ENCODE results near the gene MMP27. TPM values are rescaled to one million over a fixed set of nuclear protein-coding genes. Genes with fewer than 3 reads are reported as not detected.

The MMP27 gene
- total RNA-seq, 1 experiment from 2014 or later: not detected

GRCh38 chr11:102685338-102685737, 20.2 kb downstream of the MMP27 start:
- POLR2A ChIA-PET: no interaction called here
- Histone ChIP-seq H2AFZ (ENCODE audit: low read depth, low read length, poor library complexity, severe bottlenecking) (no peak overlapping the region), H3K79me2 (ENCODE audit: insufficient read depth, low read length) (no peaks in the 10 kb centered on the region), H3K9ac (ENCODE audit: low read length) (no peak overlapping the region), H3K9me2 (ENCODE audit: insufficient read depth) (no peaks in the 10 kb centered on the region), H3K36me3 (ENCODE audit: control insufficient read depth in 1 of 2, insufficient read depth in 2 of 2, low read length in 2 of 2) (no peaks in the 10 kb centered on the region), H3K4me2 (ENCODE audit: low read length) (no peak overlapping the region), H3K27me3 (ENCODE audit: insufficient read depth, low read length) (no peaks in the 10 kb centered on the region), H3K4me3 (replicated peaks in 1 of 2; ENCODE audit: low read depth in 1 of 2, low read length in 2 of 2) (no peak overlapping the region), H3K4me1 (ENCODE audit: control insufficient read depth in 1 of 2, insufficient read depth in 2 of 2, low read length in 2 of 2) (no peaks in the 10 kb centered on the region), H3K27ac (ENCODE audit: low read depth, low read length) (no peak overlapping the region), H4K20me1 (ENCODE audit: insufficient read depth) (no peaks in the 10 kb centered on the region), H3K9me3 (ENCODE audit: control insufficient read depth in 1 of 2, insufficient read depth in 1 of 2, low read depth in 1 of 2, low read length in 2 of 2) (no peaks in the 10 kb centered on the region)
- intact Hi-C loops (cut with micrococcal nuclease): no loop called here
- TF ChIP-seq ZFX (IDR thresholded peaks at IDR 0.05): no peak
- TF ChIP-seq POLR2A (IDR thresholded peaks at IDR 0.05; ENCODE audit: borderline replicate concordance, extremely low read depth, insufficient read depth, insufficient read length): no peak
- no peak for TF ChIP-seq POLR2AphosphoS5 (IDR thresholded peaks at IDR 0.05; ENCODE audit: low read depth, low read length)
- TF ChIP-seq ZBTB33 (IDR thresholded peaks at IDR 0.05; ENCODE audit: extremely low read depth, insufficient replicate concordance, low read length): no peak
- no peak for TF ChIP-seq CTCF (IDR thresholded peaks at IDR 0.05 in 2 of 3, conservative IDR thresholded peaks at IDR 0.05 in 1 of 3; ENCODE audit: borderline replicate concordance in 1 of 3, insufficient read depth in 1 of 3, low read depth in 2 of 3, low read length in 2 of 3)
- no peak for TF ChIP-seq TCF7L2 (IDR thresholded peaks at IDR 0.05; ENCODE audit: borderline replicate concordance, extremely low read depth, insufficient read depth, insufficient read length)
- no peak for TF ChIP-seq RAD21 (IDR thresholded peaks at IDR 0.05; ENCODE audit: low read depth)
- no peak for TF ChIP-seq CBX3 (IDR thresholded peaks at IDR 0.05; ENCODE audit: low read depth)
- no peak for TF ChIP-seq REST (IDR thresholded peaks at IDR 0.05; ENCODE audit: low read depth)
- no peak for TF ChIP-seq YY1 (IDR thresholded peaks at IDR 0.05; ENCODE audit: extremely low read depth, insufficient replicate concordance, low read depth, low read length)
- no TSS peak for BruUV-seq (replicated peaks)
- RAD21 ChIA-PET (ENCODE audit: low non-redundant PET in 1 of 2, low total read pairs in 2 of 2, uncharacterized antibody in 2 of 2, unreplicated experiment in 2 of 2): no interaction called here
- CTCF ChIA-PET: interaction anchor here (1.0 kb wide), 1 partner anchor 19 kb away, joined by 5 read pairs; no protein-coding TSS in a partner anchor
- DNase-seq (ENCODE audit: low read depth, low spot score) (no peak), ATAC-seq (no peak)
